HepG2 (cell line): ENCODE measurements around the gene XRCC1. TPM values are rescaled to one million over a fixed set of nuclear protein-coding genes. Genes with fewer than 3 reads are reported as not detected.

Source experiments
- ATAC-seq: fragments of 200-7000 bp; cut with Tn5 transposase; 3 replicates; pipeline ENCODE4 v1.9.1; 2020; ENCODE audit warnings: mild to moderate bottlenecking, moderate library complexity
- BruUV-seq: library from RNA; stranded (reverse); fragments of 400-500 nt; replicated peaks from 2 replicates; lab custom pipeline; 2021; lab: Mats Ljungman, UMichigan
- CTCF ChIA-PET: fragments of 300-600 bp; formaldehyde crosslinking; extraction: SDS; loops from one replicate; lab custom pipeline; 2021; ENCODE audit warnings: low total read pairs, inconsistent platforms, low intra/inter-chr PET ratio; lab: Yijun Ruan, JAX
- POLR2A ChIA-PET: fragments of 350-600 bp; sonication (Branson Sonifier 250); formaldehyde crosslinking; loops from one replicate; lab custom pipeline; 2020; ENCODE audit warnings: antibody characterized with exemption, inconsistent platforms; lab: Yijun Ruan, JAX
- DNase-seq: peaks from one replicate; pipeline ENCODE4 v3.0.0-alpha.2; 2015; ENCODE audit warnings: low spot score
- FAIRE-seq: peaks from 3 replicates; lab custom pipeline; 2011; peaks lifted over from hg19 to GRCh38; lab: Jason Lieb, UNC
- H2AFZ ChIP-seq: one replicate; pipeline ENCODE4 v1.6.1; 2011; ENCODE audit warnings: low read length, inconsistent platforms
- H3K27ac ChIP-seq: fragments of 300-600 bp; 3 replicates; pipeline ENCODE4 v1.8.0; 2011; ENCODE audit warnings: mixed run types, mild to moderate bottlenecking, mixed read lengths, low read length, inconsistent platforms; ENCODE audit not compliant: insufficient read depth; ENCODE audit errors: extremely low read length
- H3K27me3 ChIP-seq, 2 experiments: fragments of 200-600 bp in 1 of 2; 2 replicates in 1 of 2; 3 replicates in 1 of 2; pipeline versions ENCODE4 v1.6.0 to v1.8.0; 2011; ENCODE audit warnings: low read length in 2 of 2, mild to moderate bottlenecking in 2 of 2, moderate library complexity in 2 of 2, inconsistent platforms in 1 of 2; ENCODE audit not compliant: insufficient read depth in 2 of 2, control insufficient read depth in 1 of 2
- H3K36me3 ChIP-seq, 2 experiments: fragments of 200-600 bp in 1 of 2; replicated peaks in 1 of 2; 2 replicates in 1 of 2; 3 replicates in 1 of 2; pipeline versions ENCODE4 v1.5.1 to v1.8.0; 2011; ENCODE audit warnings: low read length in 2 of 2, inconsistent platforms in 1 of 2; ENCODE audit not compliant: insufficient read depth in 2 of 2, control insufficient read depth in 1 of 2
- H3K4me1 ChIP-seq: 2 replicates; pipeline ENCODE4 v1.5.1; 2012; ENCODE audit warnings: low read length, inconsistent platforms; ENCODE audit not compliant: insufficient read depth
- H3K4me2 ChIP-seq: 2 replicates; pipeline ENCODE4 v1.6.0; 2011; ENCODE audit warnings: low read depth, low read length, inconsistent platforms
- H3K4me3 ChIP-seq, 3 experiments: fragments of 200-600 bp in 1 of 3; sonication (generic), shearing (Covaris generic) in 1 of 3; replicated peaks in 1 of 3; 2 replicates each; pipeline ENCODE4 v1.5.1; 2011 to 2016; ENCODE audit warnings: low read length in 3 of 3, inconsistent platforms in 2 of 3, low read depth in 2 of 3, mild to moderate bottlenecking in 2 of 3, control low read depth in 1 of 3, mixed read lengths in 1 of 3; ENCODE audit not compliant: insufficient read depth in 1 of 3
- H3K79me2 ChIP-seq: one replicate; pipeline ENCODE4 v1.6.1; 2011; ENCODE audit warnings: low read length, inconsistent platforms; ENCODE audit not compliant: insufficient read depth
- H3K9ac ChIP-seq: 2 replicates; pipeline ENCODE4 v1.6.0; 2011; ENCODE audit warnings: mild to moderate bottlenecking, low read depth, low read length, inconsistent platforms; ENCODE audit not compliant: insufficient read depth
- H3K9me3 ChIP-seq: 2 replicates; pipeline ENCODE4 v1.5.1; 2012; ENCODE audit warnings: mild to moderate bottlenecking, low read length
- H4K20me1 ChIP-seq: 2 replicates; pipeline ENCODE4 v1.6.0; 2011; ENCODE audit warnings: inconsistent platforms, mild to moderate bottlenecking, low read length, moderate library complexity; ENCODE audit not compliant: insufficient read depth
- AHR ChIP-seq: IDR thresholded peaks from 2 replicates; pipeline ENCODE4 v1.6.1; 2018; ENCODE audit warnings: missing genetic modification reagents, missing compliant biosample characterization
- ARID5B ChIP-seq: IDR thresholded peaks from 2 replicates; pipeline ENCODE4 v1.4.0; 2020; ENCODE audit warnings: mild to moderate bottlenecking, missing genetic modification reagents
- CENPBD1 ChIP-seq: sonication (generic); formaldehyde crosslinking; IDR thresholded peaks from 2 replicates; pipeline ENCODE4 v1.8.0; 2022; ENCODE audit warnings: missing genetic modification reagents, low read depth, mild to moderate bottlenecking, borderline replicate concordance
- DNMT1 ChIP-seq: sonication (generic); formaldehyde crosslinking; IDR thresholded peaks from 2 replicates; pipeline ENCODE4 v1.5.1; 2020; ENCODE audit warnings: mild to moderate bottlenecking, missing genetic modification reagents
- DNMT3B ChIP-seq: conservative IDR thresholded peaks from 2 replicates; pipeline ENCODE4 v1.6.1; 2016; ENCODE audit warnings: missing biosample characterization, control low read depth
- EEA1 ChIP-seq: sonication (generic); formaldehyde crosslinking; IDR thresholded peaks from 2 replicates; pipeline ENCODE4 v1.5.1; 2020; ENCODE audit warnings: mild to moderate bottlenecking, missing genetic modification reagents, borderline replicate concordance
- FOXA1 ChIP-seq, 2 experiments: fragments of 450-650 bp in 1 of 2; sonication (generic) in 1 of 2; formaldehyde crosslinking in 1 of 2; IDR thresholded peaks; 2 replicates each; pipeline versions ENCODE4 v1.4.0 to v1.6.1; 2016 to 2020; ENCODE audit warnings: missing genetic modification reagents in 1 of 2
- HMGA1 ChIP-seq: sonication (generic); formaldehyde crosslinking; conservative IDR thresholded peaks from 2 replicates; pipeline ENCODE4 v1.4.0; 2020; ENCODE audit warnings: missing genetic modification reagents
- HNRNPL ChIP-seq: fragments of 200-400 bp; formaldehyde crosslinking; IDR thresholded peaks from 2 replicates; pipeline ENCODE4 v1.6.1; 2017; ENCODE audit warnings: mild to moderate bottlenecking, low read depth, low read length
- NRL ChIP-seq: sonication (generic); formaldehyde crosslinking; IDR thresholded peaks from 2 replicates; pipeline ENCODE4 v1.5.0; 2020; ENCODE audit warnings: missing genetic modification reagents, mild to moderate bottlenecking, moderate library complexity, borderline replicate concordance
- ZNF562 ChIP-seq: sonication (generic); formaldehyde crosslinking; IDR thresholded peaks from 2 replicates; pipeline ENCODE4 v1.8.0; 2022; ENCODE audit warnings: missing genetic modification reagents, borderline replicate concordance
- ZNF570 ChIP-seq: sonication (generic); formaldehyde crosslinking; IDR thresholded peaks from 2 replicates; pipeline ENCODE4 v1.4.0; 2020; ENCODE audit warnings: mild to moderate bottlenecking, missing genetic modification reagents, borderline replicate concordance
- ZNF629 ChIP-seq: sonication (generic); formaldehyde crosslinking; conservative IDR thresholded peaks from 2 replicates; pipeline ENCODE4 v1.5.0; 2020; ENCODE audit warnings: missing genetic modification reagents
- ZNF747 ChIP-seq: sonication (generic); formaldehyde crosslinking; IDR thresholded peaks from 2 replicates; pipeline ENCODE4 v1.8.1; 2023; ENCODE audit warnings: missing genetic modification reagents, mild to moderate bottlenecking, borderline replicate concordance
- ZNF83 ChIP-seq: sonication (generic); formaldehyde crosslinking; IDR thresholded peaks from 2 replicates; pipeline ENCODE4 v1.4.0; 2020; ENCODE audit warnings: missing genetic modification reagents, mild to moderate bottlenecking, borderline replicate concordance
- ZSCAN9 ChIP-seq: IDR thresholded peaks from 2 replicates; pipeline ENCODE4 v1.6.1; 2016; ENCODE audit warnings: borderline replicate concordance
- WGBS: methylation state at CpG from one replicate; pipeline ENCODE4 v1.1.6; 2017; ENCODE audit warnings: low lambda C conversion rate; 5-methylcytosine and 5-hydroxymethylcytosine counted together
- in situ Hi-C: cut with HindIII; loops from 2 replicates; pipeline ENCODE4 v1.10.0; 2017; ENCODE audit warnings: low pct_unique_long_range_greater_than_20kb; ENCODE audit not compliant: extremely low pct_ligation_motif_present
- intact Hi-C: fragments of 100-400 bp; cut with micrococcal nuclease; formaldehyde crosslinking; loops from one replicate; pipeline ENCODE4 v1.10.0; 2022; ENCODE audit not compliant: unreplicated experiment
- polyA plus RNA-seq, 8 experiments: library from polyadenylated mRNA; depleted of rRNA in 3 of 8; stranded (reverse) in 7 of 8; unstranded in 1 of 8; fragments of >200 nt; fragmentation: Illumina TruSeq in 4 of 8; extraction: Trizol in 4 of 8; gene quantifications; 2 replicates each; pipeline versions ENCODE4 v1.2.1 to v1.2.3, GENCODE V29; 2011 to 2016; ENCODE audit warnings: low read depth in 4 of 8, missing spikeins in 1 of 8, mixed read lengths in 1 of 8; ENCODE audit not compliant: insufficient read depth in 1 of 8
- total RNA-seq, 5 experiments: library from RNA; depleted of rRNA; stranded (reverse); fragments of >200 nt; fragmentation: Illumina TruSeq; extraction: Trizol; gene quantifications; 2 replicates each; pipeline ENCODE4 v1.2.3, GENCODE V29; 2016; ENCODE audit warnings: low read depth in 1 of 5

The XRCC1 gene
- total and polyA plus RNA-seq, 2 of the 13 experiments (the other 11 are each of a cell fraction or from before 2014, with no cell fraction given) = 24.7 to 26.3 TPM

- Histone ChIP-seq H3K4me1 (no peaks in the 10 kb centered on the region), H4K20me1 (no peaks in the 10 kb centered on the region), H2AFZ (no peak within 1 kb of the TSS), H3K27ac (no peak within 1 kb of the TSS), H3K36me3 (peaks cover 18 to 32% of the 10 kb centered on the region in 2 experiments), H3K9ac (no peak within 1 kb of the TSS), H3K27me3 (no peaks in the 10 kb centered on the region), H3K4me2 (no peak within 1 kb of the TSS), H3K79me2 (peaks cover 3% of the 10 kb centered on the region), H3K9me3 (no peaks in the 10 kb centered on the region), H3K4me3 (no peak within 1 kb of the TSS)
- in situ Hi-C loops = no loop called here
- intact Hi-C loops = no loop called here
- ATAC-seq (no peak), DNase-seq (no peak), FAIRE-seq (no peak)
- TF ChIP-seq AHR (CRISPR knock-in tag) (no peak), ZNF747 (CRISPR knock-in tag) (no peak), CENPBD1 (CRISPR knock-in tag) (no peak), EEA1 (CRISPR knock-in tag) (no peak), ZNF83 (CRISPR knock-in tag) (no peak), ZNF570 (no peak), DNMT3B (CRISPR knock-in tag) (no peak), FOXA1 (IDR thresholded peaks at IDR 0.05) (no peak), FOXA1 (CRISPR knock-in tag; IDR thresholded peaks at IDR 0.05) (no peak), ZNF562 (CRISPR knock-in tag) (no peak), HNRNPL (no peak), ZSCAN9 (CRISPR knock-in tag) (no peak), ZNF629 (CRISPR knock-in tag) (no peak), DNMT1 (CRISPR knock-in tag) (no peak), NRL (CRISPR knock-in tag) (no peak), ARID5B (CRISPR knock-in tag) (no peak), HMGA1 (CRISPR knock-in tag) (no peak)
- no TSS peak for BruUV-seq
- CTCF ChIA-PET = no interaction called here
- 95% methylated on average over 3 of the region's 3 CpGs for WGBS
- POLR2A ChIA-PET = no interaction called here
Observed at GRCh38 chr19:43611788-43612187, 36.5 kb upstream of the XRCC1 start, which contains the start of gene SRRM5. TSS of gene SRRM5 (plus strand) at chr19:43612088. CDS start at chr19:43612122, 34 bp downstream.
